ENCODE data around the gene MYO5B.

DNA sequence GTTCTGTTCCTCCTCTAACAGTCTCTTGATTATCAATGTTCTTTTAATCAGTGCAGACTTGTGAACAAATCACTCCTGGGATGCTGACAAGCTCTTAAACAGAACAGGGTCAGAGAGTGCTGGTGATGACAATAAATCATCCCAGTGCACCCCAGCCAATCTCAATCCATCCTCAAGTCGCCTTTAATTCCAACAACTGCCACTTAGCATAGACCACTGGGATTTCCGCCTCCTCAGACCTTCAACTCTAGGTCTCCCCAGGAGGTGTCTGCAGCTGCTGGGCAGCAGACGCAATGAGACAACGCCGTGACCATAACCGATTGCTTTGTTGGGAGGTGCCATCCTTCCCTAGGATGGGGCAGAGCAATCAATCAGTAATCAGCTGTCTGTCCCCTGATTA, 197.4 kb downstream of the MYO5B start:
- TF ChIP-seq POLR2A (IDR thresholded peaks at IDR 0.05), result no peak
- TF ChIP-seq, protein P1, sequence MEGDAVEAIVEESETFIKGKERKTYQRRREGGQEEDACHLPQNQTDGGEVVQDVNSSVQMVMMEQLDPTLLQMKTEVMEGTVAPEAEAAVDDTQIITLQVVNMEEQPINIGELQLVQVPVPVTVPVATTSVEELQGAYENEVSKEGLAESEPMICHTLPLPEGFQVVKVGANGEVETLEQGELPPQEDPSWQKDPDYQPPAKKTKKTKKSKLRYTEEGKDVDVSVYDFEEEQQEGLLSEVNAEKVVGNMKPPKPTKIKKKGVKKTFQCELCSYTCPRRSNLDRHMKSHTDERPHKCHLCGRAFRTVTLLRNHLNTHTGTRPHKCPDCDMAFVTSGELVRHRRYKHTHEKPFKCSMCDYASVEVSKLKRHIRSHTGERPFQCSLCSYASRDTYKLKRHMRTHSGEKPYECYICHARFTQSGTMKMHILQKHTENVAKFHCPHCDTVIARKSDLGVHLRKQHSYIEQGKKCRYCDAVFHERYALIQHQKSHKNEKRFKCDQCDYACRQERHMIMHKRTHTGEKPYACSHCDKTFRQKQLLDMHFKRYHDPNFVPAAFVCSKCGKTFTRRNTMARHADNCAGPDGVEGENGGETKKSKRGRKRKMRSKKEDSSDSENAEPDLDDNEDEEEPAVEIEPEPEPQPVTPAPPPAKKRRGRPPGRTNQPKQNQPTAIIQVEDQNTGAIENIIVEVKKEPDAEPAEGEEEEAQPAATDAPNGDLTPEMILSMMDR (IDR thresholded peaks at IDR 0.05), result no peak

Measured in esophagus squamous epithelium (tissue), 4 donors.